HG03439 (cell line): ENCODE data around the gene LAMTOR1.
A peak's percentile ranks its signal among the peaks of the same experiment; 100 is the strongest.
"Not testable (repeated sequence)": the region's sequence is repeated elsewhere in the genome, so short reads cannot be mapped to it uniquely, and the experiment has no call there.

Source experiments
- ATAC-seq: cut with Tn5 transposase; IDR thresholded peaks from one replicate; pipeline ENCODE4 v1.9.1; 2021; ENCODE audit warnings: mild to moderate bottlenecking, moderate library complexity; ENCODE audit not compliant: unreplicated experiment

LAMTOR1 gene

DNA sequence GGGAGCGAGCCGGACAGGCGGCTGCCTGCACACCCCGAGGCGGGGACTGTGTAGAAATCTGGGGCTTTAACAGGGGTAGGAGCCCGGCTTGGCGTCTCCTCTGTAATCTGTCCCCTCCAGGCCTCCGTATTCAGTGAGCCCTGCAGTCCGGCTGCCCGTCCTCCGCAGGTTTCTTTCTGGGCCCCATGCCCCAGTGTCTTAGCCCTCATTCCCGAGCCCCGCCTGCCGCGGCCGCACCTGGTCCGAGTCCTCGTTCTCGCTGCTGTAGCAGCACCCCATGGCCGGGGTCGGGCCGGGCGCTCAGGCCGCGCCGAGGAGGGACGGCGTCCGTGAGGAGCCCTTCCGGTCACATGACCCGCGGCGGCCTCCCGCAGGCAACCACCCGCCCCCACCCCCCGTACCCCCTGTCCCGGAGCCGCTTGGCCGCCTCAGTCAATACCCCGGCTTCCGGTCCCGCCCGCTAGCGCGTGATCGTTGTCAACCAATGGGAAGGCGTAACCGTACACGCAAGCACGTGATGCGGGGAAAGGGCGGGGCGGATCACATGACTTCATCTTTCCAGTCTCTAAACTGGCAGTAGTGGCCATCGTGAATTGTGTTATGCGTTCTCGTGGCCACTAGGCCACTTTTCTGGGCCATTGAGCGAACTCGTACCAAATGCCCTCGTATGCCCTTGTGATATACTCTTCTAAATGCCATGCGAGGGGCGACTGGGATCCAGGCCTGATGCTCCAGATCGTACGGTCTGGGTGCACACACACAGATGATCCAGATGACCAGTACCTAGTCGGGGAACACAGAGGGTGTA, at the start of gene LAMTOR1:
Gene LAMTOR1, minus strand, starts transcription at position 352 of the 808 bp plus-strand sequence. Its CDS starts 73 bp downstream, at position 279.
- peak; percentile 90 for ATAC-seq

DNA sequence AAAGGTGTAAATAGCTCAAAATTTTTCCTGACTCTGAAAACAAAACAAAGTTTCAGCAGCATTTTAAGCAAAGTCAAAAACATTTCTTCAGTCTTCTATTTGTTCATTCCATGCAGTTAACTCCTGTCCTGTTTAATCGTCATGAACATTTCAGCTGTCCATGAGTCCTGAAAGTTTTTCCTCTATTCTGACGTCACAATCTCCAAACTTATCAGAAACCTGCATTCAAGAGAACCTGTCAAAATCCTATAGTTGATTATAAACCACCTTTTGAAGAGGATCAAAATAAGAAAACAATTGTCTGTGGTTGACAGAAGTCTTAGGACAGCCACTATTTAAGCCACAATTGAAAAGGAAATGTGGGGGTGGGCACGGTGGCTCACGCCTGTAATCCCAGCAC, 47.8 kb upstream of the LAMTOR1 start:
- ATAC-seq = no peak

DNA sequence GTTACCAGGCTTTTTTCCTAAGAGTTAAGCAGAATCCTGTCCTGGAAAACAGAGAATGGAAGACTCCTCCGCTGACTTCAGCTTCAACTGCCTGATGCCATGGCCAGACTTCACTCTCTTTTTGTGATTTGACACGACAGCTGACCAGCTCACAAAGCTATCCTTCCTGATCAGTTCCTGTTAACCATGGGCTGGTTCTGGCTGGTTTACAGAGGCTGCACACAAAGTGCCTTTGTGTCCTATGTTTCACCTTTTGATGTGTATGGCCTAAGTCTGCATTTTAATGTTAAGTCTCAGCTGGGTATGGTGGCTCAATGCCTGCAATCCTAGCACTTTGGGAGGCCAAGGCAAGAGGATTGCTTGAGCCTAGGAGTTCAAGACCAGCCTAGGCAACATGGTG, 43.5 kb upstream of the LAMTOR1 start:
- no peak for ATAC-seq

DNA sequence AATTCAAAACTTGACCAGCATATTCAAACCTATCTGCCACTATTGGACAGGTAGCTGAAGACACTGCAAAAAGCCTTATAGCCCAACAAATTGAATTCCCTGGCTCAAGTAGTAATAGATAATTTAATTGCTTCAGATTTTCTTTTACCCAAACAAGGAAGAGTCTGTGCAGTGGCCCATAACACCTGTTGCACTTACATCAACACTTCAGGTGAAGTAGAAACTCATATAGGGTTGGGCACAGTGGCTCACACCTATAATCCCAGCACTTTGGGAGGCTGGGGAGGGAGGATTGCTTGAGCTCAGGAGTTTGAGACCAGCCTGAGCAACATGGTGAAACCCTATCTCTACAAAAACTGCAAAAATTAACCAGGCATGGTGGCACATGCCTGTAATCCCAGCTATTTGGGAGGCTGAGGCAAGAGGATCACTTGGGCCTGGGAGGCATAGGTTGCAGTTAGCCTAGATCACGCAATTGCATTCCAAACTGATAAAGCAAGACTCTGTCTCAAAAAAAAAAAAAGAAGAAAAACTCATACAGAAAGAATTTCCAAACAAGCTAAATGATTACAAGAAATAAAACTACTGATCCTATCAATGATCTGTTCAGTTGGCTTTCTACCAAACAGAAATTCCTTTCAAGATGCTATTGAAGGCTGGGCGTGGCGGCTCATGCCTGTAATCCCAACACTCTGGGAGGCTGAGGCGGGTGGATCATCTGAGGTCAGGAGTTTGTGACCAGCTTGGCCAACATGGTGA, 41.9 kb upstream of the LAMTOR1 start:
- ATAC-seq = no peak

DNA sequence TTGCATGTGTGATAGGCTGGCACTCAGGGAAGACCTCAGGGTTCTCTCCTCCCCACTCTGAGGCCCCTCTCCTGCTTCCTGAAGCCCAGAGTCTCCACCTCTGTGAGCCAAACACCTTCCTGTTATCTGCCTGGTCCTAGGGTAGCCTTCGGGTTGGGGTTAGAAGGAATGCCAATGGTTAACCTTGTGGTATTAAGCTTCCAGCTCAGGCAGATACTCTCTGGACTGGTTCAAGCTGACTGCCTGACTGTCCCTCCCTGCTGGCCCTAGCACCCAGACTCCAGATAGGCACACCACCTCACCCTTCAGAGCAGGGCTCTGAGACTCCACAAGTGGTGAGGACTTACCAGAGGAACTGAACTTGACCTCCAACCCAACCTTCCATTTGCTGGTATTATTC, 39.4 kb upstream of the LAMTOR1 start:
- ATAC-seq = not testable (repeated sequence)

DNA sequence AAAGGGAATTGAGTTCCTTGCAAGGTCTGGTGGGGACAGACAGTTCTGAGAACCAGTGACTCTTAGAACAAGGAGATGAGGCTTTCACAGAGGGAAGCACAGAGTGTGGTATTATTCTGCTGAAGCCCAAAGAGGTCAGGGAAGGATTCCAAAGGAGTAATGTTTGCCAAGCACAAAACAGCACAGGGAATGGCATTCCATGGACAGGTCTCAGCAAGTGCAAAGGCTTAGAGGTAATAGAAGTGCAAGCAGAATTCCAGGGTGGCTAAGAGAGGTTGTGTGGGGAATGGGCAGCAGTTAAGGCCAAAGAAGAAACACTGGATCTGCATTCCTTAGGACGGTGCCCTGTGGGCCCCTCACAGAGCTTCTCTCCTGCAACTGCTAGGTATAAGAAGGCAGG, 39.0 kb upstream of the LAMTOR1 start:
- ATAC-seq = not testable (repeated sequence)

DNA sequence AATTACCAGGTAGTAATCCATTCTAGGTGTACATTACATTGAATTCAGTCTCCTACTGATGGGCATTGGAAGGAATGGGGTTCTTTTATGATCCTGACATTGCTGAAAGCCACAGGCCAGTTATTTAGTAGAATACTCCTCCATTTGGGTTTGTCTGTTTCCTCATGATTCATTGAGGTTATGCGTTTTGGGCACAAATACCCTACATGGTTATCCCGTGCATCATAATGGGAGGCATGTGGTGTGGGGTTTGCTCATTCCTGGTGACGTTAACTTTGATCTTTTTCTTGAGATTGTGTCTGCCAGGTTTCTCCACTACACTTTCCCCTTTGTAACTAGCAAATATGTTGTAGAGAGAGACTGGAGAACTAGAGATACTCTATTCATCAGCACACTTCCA, 38.0 kb upstream of the LAMTOR1 start:
- ATAC-seq = no peak

DNA sequence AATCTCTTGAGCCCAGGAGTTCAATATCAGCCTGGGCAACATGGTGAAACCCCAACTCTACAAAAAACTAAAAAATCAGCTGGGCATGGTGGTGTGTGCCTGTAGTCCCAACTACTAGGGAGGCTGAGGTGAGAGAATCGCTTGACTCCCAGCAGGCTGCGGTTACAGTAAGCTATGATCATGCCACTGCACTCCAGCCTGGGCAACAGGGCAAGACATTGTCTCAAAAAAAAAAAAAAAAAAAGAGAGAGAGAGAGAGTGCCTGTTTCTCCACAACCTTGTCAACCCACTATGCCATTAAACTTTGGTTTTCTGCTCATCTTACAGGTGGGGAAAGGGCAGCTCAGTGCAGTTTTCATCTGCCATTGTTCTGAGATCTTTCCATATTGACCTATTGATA, 37.6 kb upstream of the LAMTOR1 start:
- no peak for ATAC-seq

DNA sequence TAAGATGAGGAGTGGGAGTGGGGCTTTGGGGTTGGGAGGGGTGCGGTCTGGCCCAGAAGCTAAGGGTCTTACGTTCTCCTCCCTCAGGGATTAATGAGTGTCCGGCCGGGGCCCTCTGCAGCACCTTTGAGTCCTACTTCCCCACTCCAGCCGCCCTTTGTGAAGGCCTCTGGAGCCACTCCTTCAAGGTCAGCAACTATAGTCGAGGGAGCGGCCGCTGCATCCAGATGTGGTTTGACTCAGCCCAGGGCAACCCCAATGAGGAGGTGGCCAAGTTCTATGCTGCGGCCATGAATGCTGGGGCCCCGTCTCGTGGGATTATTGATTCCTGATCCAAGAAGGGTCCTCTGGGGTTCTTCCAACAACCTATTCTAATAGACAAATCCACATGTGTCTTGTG, 36.4 kb upstream of the LAMTOR1 start:
- ATAC-seq = no peak

DNA sequence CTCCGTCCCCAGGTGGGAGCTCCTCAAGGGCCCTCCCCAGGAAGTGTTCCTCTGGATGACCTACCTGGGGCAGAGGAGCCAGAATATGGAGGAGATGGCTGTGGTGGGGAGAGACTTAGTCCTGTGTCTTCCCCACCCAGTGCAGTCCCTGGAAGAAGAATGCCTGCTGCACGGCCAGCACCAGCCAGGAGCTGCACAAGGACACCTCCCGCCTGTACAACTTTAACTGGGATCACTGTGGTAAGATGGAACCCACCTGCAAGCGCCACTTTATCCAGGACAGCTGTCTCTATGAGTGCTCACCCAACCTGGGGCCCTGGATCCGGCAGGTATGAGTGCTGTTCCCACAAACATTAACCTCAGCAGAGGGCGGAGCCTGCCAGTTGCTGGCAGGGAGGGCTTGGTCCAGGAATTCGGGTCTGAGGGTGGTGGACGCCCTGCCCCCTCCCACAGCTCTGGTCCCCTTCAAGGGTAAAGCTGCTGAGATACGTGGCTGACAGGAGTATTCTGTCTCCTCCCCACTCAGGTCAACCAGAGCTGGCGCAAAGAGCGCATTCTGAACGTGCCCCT, 35.8 kb upstream of the LAMTOR1 start:
- ATAC-seq = no peak

DNA sequence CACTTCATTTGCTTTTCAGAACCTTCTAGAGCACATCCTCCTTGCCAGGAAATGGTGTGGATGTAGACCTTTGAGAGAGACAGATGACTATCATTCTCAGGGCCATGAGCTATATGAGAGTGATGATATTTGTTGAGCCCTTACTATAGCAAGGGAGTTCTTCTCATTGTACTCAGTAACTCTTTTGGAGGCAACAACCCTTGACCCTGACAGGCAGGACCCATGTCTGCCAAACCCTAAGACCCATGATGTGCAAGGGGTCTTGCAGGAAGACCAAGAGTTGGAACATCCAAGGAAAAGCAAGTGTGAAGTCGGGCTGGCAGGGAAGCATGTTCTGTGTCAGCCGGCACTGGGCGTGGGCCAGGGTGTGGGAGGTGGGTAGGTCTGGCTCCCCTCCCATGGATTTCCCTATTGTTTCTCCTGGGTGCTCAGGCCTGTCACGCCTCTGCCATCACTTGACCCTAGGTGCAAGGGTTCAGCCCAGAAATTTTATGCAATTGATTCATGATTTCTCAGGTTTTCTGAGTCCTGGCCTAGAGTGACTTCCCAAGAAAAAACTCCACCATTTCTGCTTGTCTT, 33.7 kb upstream of the LAMTOR1 start:
- ATAC-seq = no peak

DNA sequence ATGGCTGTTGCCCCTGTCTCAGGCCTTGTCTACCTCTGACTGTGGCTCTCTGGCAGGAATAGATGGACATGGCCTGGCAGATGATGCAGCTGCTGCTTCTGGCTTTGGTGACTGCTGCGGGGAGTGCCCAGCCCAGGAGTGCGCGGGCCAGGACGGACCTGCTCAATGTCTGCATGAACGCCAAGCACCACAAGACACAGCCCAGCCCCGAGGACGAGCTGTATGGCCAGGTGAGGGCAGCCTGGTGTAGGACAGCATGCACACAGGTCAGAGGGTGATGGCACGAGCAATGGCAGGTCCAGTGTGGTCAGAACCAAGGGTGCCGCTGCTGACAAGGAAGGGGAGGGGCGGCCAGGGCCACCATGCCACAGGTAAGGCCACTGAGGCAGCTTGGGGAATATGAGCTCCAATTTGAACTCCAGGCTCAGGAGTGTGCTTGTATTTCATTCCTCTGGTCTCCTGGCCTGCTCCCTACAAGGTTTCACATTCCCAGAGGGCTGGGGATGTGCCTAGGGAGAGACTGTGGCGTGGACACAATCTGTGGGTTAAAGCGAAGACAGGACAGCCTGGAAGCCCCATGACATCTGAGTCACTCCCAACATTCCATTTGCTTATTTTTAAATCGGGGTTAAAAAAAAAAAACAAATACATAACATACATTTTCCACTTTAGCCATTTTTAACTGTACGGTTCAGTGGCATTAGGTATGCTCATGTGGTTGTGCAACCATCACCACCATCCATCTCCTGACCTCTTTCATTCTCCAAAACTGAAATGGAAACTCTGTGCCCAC, 33.0 kb upstream of the LAMTOR1 start:
- no peak for ATAC-seq

DNA sequence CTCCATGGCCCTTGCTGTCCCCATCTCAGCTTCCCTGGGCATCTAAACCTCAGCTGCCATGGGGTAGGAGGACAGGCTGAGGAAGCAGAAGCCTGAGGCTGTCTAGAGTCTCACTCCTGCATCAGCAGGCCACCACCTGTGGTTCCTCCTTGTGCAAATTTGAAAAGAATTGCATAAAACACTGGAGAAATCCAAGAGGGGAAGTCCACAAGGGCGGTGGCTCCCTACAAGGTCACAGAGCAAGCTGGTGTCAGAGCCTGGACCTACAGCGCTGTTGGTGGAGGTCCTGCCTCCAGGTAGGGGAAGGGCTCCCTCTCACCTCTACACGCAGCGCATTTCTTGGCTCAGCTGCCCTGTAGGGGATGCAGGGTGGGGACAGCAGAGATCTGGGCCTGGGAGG, 32.4 kb upstream of the LAMTOR1 start, which contains the start of gene FOLR3:
Gene FOLR3, plus strand, starts transcription at position 253 of the 400 bp plus-strand sequence. CDS start 228 bp downstream, outside the sequence.
- not testable (repeated sequence) for ATAC-seq

DNA sequence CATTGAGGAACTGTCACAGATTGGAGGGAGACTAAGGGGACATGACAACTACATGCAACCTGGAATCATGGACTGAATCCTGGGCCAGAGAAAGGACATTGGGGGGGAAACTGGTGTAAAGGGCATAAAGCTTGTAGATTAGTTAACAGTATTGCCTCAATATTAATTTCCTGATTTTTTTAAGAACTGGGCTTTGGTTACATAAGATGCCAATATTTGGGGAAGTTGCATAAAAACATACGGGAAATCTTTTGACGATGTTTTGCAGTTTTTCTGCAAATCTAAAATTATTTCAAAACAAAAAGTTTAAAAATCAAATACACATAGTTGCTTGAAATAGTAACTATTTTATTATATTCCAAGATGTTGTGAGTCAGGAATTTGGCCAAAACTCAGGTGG, 29.5 kb upstream of the LAMTOR1 start:
- no peak for ATAC-seq

DNA sequence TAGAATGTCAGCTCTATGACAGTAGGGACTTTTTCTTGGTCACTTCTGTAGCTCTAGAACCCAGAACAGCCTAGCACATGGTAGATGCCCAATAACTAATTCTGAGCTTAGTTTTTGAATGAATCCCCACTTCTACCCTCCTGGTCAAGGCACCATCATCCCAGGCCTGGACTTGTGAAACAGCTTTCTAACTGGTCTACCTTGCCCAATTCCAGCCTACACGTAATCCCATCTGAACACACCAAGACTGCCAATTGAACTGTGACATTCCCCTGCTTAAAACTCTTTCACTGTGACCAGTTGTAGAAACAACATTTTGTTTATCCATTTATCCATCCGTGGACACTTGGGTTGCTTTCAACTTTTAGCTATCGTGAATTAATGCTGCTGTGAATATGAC, 26.3 kb upstream of the LAMTOR1 start:
- no peak for ATAC-seq

DNA sequence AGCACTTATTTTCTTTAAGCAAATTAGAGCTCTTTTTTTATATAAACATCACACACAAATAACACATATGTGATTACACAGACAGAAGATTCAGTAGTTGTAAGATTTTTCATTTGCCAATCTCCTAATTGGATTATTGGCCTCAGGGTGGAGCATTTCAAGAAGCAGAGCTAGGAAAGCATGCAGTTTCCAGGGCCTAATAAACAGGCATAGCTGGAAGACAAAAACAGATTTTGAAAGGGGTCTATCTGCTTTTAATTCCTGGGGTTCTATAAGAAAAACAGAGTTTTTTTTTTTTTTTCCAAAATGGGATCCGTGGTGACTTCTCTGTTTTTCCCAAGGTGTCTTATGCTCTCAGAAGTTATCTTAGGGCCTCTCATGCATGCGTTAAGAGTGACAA, 24.8 kb upstream of the LAMTOR1 start:
- no peak for ATAC-seq

DNA sequence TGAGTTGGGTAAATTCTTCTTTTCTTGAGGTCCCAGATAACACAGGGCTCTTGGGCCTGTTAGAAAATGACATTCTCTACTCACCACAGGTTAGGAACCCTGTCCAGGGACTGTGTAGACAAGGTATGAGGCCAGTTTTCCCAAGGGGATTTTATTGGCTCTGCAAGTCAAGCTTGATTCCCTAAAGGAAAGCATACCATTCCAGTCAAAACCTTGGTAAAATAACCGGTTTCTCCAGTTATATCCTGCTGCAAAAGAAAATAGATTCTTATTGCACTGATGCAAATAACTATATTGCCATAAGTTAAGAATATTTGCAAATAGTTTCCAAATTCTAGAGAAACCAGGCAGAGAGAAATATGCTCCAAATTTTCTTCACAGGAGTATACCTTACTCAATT, 22.9 kb upstream of the LAMTOR1 start:
- no peak for ATAC-seq

DNA sequence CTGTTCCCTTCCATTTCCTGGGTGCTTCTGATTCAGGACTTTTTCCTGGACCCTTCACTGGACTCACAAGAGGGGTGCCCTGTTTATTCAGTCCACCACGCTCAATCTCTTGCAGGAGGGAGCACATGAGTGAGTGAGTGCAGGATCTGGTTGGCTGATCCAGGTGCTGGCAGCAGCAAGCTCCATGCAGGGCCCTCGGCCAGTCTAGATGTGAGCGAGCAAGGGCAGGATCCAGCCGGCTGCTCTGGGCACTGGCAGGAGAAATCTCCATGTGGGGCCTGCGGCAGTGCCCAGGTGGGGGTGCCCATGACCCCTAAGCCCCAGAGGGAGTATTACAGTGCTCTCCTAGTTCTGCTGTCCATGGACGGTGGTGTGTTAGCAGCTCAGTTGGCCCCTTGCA, 20.9 kb upstream of the LAMTOR1 start:
- ATAC-seq = no peak

DNA sequence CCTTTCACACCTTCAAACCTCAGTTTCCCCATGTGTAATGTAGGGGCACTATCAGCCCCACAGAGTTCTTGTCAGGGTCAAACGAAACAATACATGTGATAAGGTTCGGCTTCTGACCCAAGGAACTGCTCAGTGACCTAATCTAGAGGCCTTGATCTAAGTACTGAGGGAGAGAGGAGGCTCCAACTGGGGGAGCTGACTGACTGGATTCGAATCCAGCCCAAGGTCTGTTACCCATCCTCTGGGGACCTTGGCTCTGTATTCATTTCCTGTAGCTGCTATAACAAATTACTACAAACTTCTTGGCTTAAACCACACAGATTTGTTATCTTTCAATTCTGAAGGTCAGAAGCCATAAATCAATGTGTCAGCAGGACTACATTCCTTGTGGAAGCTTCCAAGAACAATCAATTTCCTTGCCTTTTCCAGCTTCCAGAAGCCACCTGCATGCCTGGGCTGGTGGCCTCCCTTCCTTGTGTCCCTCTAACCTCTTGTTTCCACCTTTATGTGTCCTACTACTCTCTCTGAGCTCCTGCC, 20.1 kb upstream of the LAMTOR1 start:
- no peak for ATAC-seq

DNA sequence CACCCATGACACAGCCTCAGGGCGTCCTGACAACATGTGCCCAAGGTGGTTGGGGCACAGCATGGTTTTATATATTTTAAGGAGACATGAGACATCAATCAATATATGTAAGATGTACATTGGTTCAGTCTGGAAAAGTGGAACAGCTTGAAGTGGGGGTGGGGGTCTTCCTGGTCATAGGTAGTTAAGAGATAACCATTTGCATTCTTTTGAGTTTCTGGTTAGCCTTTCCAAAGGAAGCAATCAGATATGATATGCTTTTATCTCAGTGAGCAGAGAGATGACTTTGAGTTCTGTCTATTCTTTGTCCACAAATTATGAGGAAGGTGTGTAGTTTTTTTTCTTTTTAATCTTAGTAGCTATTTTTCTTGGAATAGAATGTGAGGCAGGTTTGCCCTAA, 19.5 kb upstream of the LAMTOR1 start:
- ATAC-seq = no peak
